Vagina (tissue), 2 donors: ENCODE results near the gene PRR23E.

Experiments
- CTCF ChIP-seq, 3 experiments: fragments of 450-650 bp in 2 of 3; fragments of 200-600 bp in 1 of 3; sonication (generic) in 1 of 3; IDR thresholded peaks; one replicate each; pipeline ENCODE4 v1.5.1; 2017 to 2019; ENCODE audit warnings: antibody characterized with exemption in 3 of 3, mild to moderate bottlenecking in 2 of 3, moderate library complexity in 2 of 3
- POLR2A ChIP-seq, 2 donors: fragments of 450-650 bp; IDR thresholded peaks; one replicate each; pipeline ENCODE4 v1.6.1; 2017; ENCODE audit warnings: antibody characterized with exemption in 2 of 2, mild to moderate bottlenecking in 2 of 2, moderate library complexity in 2 of 2
- POLR2AphosphoS5 ChIP-seq, 2 donors: sonication (generic); formaldehyde crosslinking; IDR thresholded peaks; one replicate each; pipeline ENCODE4 v1.9.0; 2017; ENCODE audit warnings: antibody characterized with exemption in 2 of 2, mild to moderate bottlenecking in 2 of 2, low read depth in 1 of 2; ENCODE audit not compliant: insufficient read depth in 1 of 2

- TF ChIP-seq POLR2AphosphoS5 (IDR thresholded peaks at IDR 0.05; ENCODE audit: insufficient read depth in 1 of 2, low read depth in 1 of 2), result no peak
- no peak for TF ChIP-seq CTCF (IDR thresholded peaks at IDR 0.05)
- no peak for TF ChIP-seq POLR2A (IDR thresholded peaks at IDR 0.05)
Measured at GRCh38 chr3:127187316-127187715, 5.6 kb upstream of the PRR23E start.
